ENCODE results near the gene ANGPTL2.
"Not testable (repeated sequence)": the region's sequence is repeated elsewhere in the genome, so short reads cannot be mapped to it uniquely, and the experiment has no call there.

ANGPTL2 gene

DNA sequence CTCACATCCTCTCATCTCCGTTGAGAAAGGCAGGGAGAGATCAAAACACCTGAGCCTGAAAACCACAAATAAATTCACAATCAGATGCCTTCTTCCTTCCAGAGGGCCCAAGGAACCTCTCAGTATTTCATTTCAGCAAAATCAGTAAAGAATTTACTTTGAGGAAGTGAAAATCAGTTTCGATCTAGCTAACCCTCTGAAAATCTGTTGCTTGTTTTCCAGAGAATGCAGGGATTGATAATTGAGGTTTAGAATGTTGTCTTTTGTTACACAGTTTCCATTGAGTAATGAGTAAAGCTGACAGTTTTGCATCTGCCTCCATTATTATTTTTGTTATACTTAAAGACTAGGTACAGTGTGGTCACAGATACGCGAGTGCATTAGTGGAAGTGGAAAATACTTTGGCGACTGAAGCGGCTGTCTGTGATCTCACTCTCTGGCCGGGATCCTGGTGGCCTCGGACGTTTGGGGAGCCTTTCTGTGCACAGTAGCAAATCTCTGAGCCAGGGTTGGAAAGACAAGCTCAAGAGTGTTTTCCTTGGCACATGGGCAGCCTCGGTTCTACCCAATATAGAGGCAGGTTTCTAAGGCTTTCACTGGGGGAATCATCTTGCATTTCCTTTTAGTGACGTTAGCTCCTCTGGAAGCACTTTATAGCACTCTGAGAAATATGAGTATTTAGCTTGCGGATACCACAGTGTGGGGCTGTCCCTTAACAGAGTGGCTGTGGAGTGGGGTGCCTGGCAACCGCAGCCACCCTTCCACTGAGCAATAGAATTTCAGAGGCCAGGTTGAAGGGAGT, 32.2 kb upstream of the ANGPTL2 start:
- peak in 1 of 5 donors; percentile 58 for DNase-seq

DNA sequence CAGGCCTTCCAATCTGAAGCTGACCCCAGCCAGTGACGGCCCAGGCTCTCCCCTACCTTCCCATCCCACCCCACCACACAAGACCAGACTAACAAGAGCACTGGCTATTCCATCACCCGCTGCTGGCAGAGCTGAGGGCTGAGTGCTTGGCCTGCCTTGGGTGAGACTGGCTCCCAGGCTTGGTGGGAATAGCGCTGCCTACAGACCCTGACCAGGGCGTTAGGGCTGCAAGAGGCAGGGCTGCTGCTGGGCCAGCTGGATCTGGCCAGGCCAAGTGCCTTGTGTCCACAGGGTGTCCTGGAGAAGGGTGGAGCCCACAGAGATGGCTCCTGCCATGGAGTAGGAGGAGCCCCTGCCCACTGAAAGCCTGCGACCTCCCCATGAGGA, 31.6 kb upstream of the ANGPTL2 start:
- no peak for DNase-seq

DNA sequence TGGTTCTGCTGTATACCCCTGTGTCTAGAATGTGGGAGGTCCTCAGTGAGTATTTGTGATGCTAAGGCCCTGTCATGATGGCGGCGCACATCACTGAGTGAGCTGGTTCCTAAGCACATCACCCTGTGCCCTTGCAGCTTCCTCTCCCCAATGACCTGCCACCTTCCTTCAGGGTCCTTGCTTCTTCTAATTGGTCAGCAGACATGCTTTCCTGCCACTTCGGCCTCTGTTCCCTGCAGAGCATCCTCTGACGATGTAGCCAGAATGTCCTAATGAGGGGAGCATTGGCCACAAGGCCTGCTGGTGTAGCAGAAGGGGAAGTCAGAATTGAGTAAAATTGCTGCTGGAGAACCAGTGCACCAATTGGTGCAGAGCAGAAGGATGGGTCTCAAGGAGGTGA, 31.1 kb upstream of the ANGPTL2 start:
- no peak for DNase-seq

- DNase-seq, result no peak
These were observed 27.3 kb upstream of the ANGPTL2 start for GRCh38 chr9:127149463-127150390.

DNA sequence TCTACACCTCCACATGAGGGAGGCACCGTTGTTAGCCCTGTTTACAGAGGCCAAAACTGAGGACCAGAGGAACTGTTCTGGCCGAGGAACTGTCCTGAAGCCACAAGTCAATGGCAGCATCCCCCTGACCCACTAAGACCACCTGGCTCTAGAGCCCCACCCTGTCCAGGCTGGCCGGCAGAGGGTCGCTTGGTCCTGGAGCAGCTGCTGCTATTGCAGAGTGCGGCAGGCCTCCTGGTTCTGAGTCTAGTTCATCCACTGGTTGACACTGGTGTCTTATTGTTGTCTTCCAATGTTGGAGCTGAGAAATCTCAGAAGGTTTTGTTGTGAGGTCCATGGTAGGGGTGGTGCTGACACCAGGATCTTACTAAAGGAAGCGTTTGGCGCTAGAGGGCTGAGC, 26.6 kb upstream of the ANGPTL2 start:
- no peak for DNase-seq

DNA sequence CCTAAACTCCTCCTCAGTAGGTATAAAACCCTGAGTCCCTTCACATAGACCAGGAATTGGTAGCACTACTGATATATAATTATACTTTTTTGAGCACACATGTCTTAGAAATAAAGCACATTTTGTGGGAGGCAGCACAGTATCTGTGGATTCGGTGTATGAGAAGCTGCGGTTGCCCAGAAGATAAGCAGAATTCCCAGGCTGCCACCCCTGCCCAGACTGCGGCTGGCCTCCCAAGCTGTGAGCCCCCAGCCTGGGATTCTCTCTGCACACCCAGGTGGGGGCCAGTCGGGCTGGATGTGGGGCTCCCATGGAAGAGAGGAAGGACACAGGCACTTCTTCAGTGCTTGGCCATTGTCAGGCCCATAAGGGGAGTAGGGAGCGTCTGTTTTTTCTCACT, 25.6 kb upstream of the ANGPTL2 start:
- no peak for DNase-seq

- DNase-seq, result no peak
These were observed 24.8 kb upstream of the ANGPTL2 start for GRCh38 chr9:127147251-127147650.

DNA sequence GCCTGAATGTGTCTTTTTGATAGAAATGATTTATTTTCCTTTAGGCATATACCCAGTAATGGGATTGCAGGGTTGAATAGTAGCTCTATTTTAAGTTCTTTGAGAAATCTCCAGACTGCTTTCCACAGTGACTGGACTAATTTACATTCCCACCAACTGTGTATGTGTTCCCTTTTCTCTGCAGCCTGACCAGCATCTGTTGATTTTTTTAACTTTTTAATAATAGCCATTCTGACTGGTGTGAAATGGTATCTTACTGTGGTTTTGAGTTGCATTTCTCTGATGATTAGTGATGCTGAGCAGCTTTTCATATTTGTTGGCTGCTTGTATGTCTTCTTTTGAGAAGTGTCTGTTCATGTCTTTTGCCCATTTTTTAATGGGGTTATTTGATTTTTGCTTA, 24.4 kb upstream of the ANGPTL2 start:
- not testable (repeated sequence) for DNase-seq

- no peak for DNase-seq
These were observed 22.4 kb upstream of the ANGPTL2 start for GRCh38 chr9:127144670-127145445.

GRCh38 chr9:127143920-127144465, 21.6 kb upstream of the ANGPTL2 start:
- DNase-seq, result no peak

- no peak for DNase-seq
These were observed 20.6 kb upstream of the ANGPTL2 start for GRCh38 chr9:127142931-127143464.

DNA sequence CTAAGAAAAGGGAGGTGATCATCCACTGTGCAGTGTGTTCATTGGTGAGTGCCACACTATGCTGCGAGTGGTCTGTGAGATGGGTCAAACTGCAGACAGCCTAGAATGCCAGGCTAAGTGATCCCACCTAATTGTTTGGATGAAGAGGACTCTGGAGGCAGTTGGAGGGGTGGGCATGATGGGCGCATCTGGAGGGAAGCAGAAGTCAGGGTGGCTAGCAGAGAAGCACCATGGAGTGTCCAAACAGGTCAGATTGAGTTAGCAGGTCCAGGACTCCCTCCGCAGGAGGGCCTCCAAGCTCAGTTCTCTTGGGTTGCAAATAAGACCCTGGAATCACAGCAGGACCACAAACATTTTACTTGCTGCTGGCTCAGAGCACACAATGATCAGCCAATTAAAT, 19.9 kb upstream of the ANGPTL2 start:
- no peak for DNase-seq

GRCh38 chr9:127140842-127141675, 18.6 kb upstream of the ANGPTL2 start:
- DNase-seq, result no peak

DNA sequence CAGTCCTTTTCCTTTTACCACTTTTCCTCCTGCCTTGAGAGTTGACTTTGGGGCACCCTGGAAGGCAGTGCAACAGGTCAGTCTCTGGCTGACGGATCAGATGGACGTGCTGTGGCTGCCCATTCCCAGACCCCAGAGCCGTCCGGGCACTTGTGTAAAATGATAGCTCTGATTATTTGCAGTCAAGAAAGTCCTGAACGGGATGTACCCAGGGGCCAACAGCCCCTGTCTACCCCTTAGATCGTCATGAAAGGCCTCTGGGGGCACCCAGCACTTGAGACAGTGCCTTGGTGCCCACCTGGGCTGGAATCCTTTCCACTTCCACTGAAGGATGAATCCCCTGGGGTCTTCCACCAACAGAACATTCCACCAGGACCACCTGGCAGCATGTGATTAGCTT, 17.7 kb upstream of the ANGPTL2 start:
- no peak for DNase-seq

DNA sequence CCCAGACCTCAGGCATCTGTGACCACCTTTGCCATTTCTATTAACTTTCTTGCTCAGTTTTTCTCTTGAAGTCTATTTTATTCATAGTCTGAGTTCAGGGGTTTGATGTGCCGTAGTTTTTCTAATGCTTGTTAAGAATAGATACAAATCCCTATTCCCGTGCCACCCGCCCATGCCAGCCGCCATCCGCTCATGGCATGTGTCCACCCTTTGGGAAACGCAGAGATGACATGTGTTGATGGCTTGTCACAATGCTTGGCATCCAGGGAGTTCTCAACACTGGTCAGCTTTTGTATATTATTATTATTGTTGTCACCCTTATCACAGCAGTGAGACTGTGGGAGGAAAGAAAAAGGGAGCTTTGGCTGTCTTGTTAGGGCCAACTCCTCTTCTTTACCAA, 17.3 kb upstream of the ANGPTL2 start:
- DNase-seq, result no peak

- DNase-seq, result no peak
These were observed 16.8 kb upstream of the ANGPTL2 start for GRCh38 chr9:127139071-127139731.

DNA sequence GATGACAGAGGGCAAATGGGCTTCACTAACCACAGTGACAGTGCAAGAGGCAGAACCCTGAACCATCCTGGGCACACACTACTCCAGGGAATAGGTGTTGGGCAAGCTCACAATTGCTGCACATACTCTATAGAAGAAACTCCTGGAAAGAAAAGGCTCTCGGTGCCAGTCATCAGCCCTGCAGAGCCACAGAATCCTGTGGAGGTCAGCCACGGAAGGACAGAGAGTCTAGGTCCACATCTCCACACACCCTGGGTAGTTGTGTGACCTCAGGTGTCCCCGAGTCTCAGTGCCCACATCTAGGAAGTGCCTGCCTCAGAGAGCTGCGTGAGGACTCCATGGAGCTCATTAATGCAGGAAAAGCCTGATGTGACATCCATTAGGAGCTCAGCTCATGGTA, 16.0 kb upstream of the ANGPTL2 start:
- no peak for DNase-seq

DNA sequence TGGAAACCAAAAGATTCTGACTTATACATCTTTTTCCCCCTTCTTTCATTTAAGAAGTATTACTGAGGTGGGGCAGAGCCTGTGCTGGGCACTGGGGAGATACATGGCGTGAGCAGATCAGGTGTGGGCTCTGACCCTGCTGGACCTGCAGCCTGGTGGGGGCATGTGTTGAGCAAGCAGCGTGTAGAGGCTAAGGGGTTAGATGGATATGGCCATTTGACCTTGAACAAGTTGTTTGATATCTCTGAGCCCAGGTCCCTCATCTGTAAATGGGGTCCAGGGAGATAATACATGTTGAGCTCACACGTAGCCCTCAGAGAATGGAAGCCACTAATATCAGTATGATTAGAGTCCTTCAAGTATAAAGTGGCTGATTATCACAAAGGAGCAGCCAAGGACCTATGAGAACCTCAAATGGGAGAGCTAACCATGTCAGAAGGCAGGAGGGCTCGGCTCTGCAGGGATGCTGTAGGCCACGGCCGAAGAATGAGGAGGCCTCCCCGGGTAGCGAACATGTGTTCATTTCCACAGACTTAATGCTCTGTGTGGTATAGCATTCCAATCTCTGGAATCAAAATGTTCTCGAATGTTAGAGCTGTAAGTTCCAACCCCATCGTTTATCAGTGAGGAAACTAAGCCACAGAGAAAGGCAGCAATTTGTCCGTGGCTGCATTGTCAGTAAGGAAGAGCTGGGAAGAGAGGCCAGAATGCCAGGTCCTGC, 15.4 kb upstream of the ANGPTL2 start:
- no peak for DNase-seq

- DNase-seq, result no peak
These were observed 14.6 kb upstream of the ANGPTL2 start for GRCh38 chr9:127136880-127137639.
